Activated CD4-positive, alpha-beta T cell treated with anti-CD3 and anti-CD28 coated beads for 48 hours (primary cell): ENCODE measurements around the gene CDH11.

Source experiments
- DNase-seq: peaks from one replicate; pipeline ENCODE4 v3.0.0-alpha.2; 2020

CDH11 gene

GRCh38 chr16:65121870-65122723 lies at the start of gene CDH11:
CDH11 (minus strand) TSS chr16:65122063; CDS start chr16:65004869, 117,194 bp downstream.
- no peak for DNase-seq

GRCh38 chr16:65154321-65154720 lies 32.5 kb upstream of the CDH11 start:
- no peak for DNase-seq

GRCh38 chr16:65153365-65154105 lies 31.7 kb upstream of the CDH11 start:
- no peak for DNase-seq

- DNase-seq = no peak
Observed at GRCh38 chr16:65148804-65149203, 26.9 kb upstream of the CDH11 start.

- no peak for DNase-seq
Observed at GRCh38 chr16:65142276-65142675, 20.4 kb upstream of the CDH11 start.

GRCh38 chr16:65136681-65137080 lies 14.8 kb upstream of the CDH11 start:
- DNase-seq = no peak

- no peak for DNase-seq
Observed at GRCh38 chr16:65126845-65127624, 5.2 kb upstream of the CDH11 start.

- DNase-seq = no peak
Observed at GRCh38 chr16:65125871-65126270, 4.0 kb upstream of the CDH11 start.

- no peak for DNase-seq
Observed at GRCh38 chr16:65125322-65125721, 3.5 kb upstream of the CDH11 start.

GRCh38 chr16:65124596-65124995 lies 2.7 kb upstream of the CDH11 start:
- no peak for DNase-seq

GRCh38 chr16:65124212-65124548 lies 2.3 kb upstream of the CDH11 start:
- no peak for DNase-seq

GRCh38 chr16:65123396-65124211 lies 1.7 kb upstream of the CDH11 start:
- no peak for DNase-seq

- DNase-seq = no peak
Observed at GRCh38 chr16:65122724-65123395, 997 bp upstream of the CDH11 start.

GRCh38 chr16:65120831-65121721 lies 787 bp downstream of the CDH11 start:
- no peak for DNase-seq

- DNase-seq = no peak
Observed at GRCh38 chr16:65120461-65120830, 1.4 kb downstream of the CDH11 start.

GRCh38 chr16:65119901-65120401 lies 1.9 kb downstream of the CDH11 start:
- no peak for DNase-seq

- no peak for DNase-seq
Observed at GRCh38 chr16:65119435-65119834, 2.4 kb downstream of the CDH11 start.

GRCh38 chr16:65118871-65119270 lies 3.0 kb downstream of the CDH11 start:
- DNase-seq = no peak

GRCh38 chr16:65117811-65118448 lies 3.9 kb downstream of the CDH11 start:
- peak; percentile 55 for DNase-seq

- no peak for DNase-seq
Observed at GRCh38 chr16:65116818-65117430, 4.9 kb downstream of the CDH11 start.
